Testis (tissue), 2 donors: Measurements from ENCODE around the gene DERL3.

Experiments used
- POLR2A ChIP-seq: fragments of 450-650 bp; IDR thresholded peaks from one replicate; pipeline ENCODE4 v1.6.1; 2017; ENCODE audit warnings: antibody characterized with exemption, mild to moderate bottlenecking, moderate library complexity
- TF ChIP-seq, protein P1 (sequence below), 3 experiments: fragments of 450-650 bp in 2 of 3; fragments of 200-600 bp in 1 of 3; sonication (generic) in 1 of 3; IDR thresholded peaks; one replicate each; pipeline ENCODE4 v1.5.1; 2016 to 2019; ENCODE audit warnings: antibody characterized with exemption in 3 of 3, mild to moderate bottlenecking in 2 of 3, moderate library complexity in 1 of 3

DNA sequence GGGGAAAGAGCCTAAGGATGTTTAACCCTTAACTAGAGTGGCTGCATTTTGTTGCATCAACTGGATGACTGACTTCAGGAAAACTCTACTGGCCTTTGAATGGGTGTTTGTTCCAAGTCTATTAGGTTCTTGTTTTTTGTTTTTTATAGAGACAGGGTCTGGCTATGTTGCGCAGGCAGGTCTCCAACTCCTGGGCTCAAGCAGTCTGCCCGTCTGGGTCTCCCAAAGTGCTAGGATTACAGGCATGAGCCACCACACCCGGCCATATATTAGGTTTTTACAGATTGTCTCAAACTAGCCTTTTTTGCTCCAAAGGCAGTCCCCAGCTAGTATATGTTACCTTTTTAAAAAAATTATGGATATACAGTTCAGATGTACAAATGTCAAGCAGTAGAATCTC is 50.9 kb downstream of the DERL3 start:
- TF ChIP-seq, protein P1, sequence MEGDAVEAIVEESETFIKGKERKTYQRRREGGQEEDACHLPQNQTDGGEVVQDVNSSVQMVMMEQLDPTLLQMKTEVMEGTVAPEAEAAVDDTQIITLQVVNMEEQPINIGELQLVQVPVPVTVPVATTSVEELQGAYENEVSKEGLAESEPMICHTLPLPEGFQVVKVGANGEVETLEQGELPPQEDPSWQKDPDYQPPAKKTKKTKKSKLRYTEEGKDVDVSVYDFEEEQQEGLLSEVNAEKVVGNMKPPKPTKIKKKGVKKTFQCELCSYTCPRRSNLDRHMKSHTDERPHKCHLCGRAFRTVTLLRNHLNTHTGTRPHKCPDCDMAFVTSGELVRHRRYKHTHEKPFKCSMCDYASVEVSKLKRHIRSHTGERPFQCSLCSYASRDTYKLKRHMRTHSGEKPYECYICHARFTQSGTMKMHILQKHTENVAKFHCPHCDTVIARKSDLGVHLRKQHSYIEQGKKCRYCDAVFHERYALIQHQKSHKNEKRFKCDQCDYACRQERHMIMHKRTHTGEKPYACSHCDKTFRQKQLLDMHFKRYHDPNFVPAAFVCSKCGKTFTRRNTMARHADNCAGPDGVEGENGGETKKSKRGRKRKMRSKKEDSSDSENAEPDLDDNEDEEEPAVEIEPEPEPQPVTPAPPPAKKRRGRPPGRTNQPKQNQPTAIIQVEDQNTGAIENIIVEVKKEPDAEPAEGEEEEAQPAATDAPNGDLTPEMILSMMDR (IDR thresholded peaks at IDR 0.05) = no peak
- no peak for TF ChIP-seq POLR2A
